Hepatocyte (in vitro differentiated cells): ENCODE data around the gene KLC1.
"Not testable (repeated sequence)": the region's sequence is repeated elsewhere in the genome, so short reads cannot be mapped to it uniquely, and the experiment has no call there.

ENCODE experiments used
- CTCF ChIP-seq: fragments of 200-600 bp; sonication (generic); IDR thresholded peaks from 2 replicates; pipeline ENCODE4 v1.5.1; 2016; ENCODE audit warnings: antibody characterized with exemption, mild to moderate bottlenecking; ENCODE audit not compliant: poor library complexity
- EZH2 ChIP-seq: fragments of 200-600 bp; sonication (generic); IDR thresholded peaks from 2 replicates; pipeline ENCODE4 v1.6.1; 2016; ENCODE audit warnings: antibody characterized with exemption, mild to moderate bottlenecking, borderline replicate concordance
- EZH2phosphoT487 ChIP-seq: fragments of 200-600 bp; sonication (generic); IDR thresholded peaks from one replicate; pipeline ENCODE4 v1.6.1; 2018; ENCODE audit warnings: antibody characterized with exemption, mild to moderate bottlenecking, low read depth, moderate library complexity; ENCODE audit not compliant: unreplicated experiment, severe bottlenecking

- TF ChIP-seq CTCF, EZH2, EZH2phosphoT487: not testable (repeated sequence)
These were observed 62.6 kb downstream of the KLC1 start for GRCh38 chr14:103691655-103692054.
